Bronchial epithelial cell (primary cell): Measurements from ENCODE around the gene SORCS2. TPM values are rescaled to one million over a fixed set of nuclear protein-coding genes. Genes with fewer than 3 reads are reported as not detected.

Source experiments
- DNase-seq: peaks from one replicate; pipeline ENCODE4 v3.0.0-alpha.2; 2010; ENCODE audit warnings: low read depth
- FAIRE-seq: peaks from 2 replicates; lab custom pipeline; 2011; peaks lifted over from hg19 to GRCh38; lab: Jason Lieb, UNC
- H3K27me3 ChIP-seq: 2 replicates; pipeline ENCODE4 v1.5.1; 2011; ENCODE audit warnings: low read length; ENCODE audit not compliant: control insufficient read depth, insufficient read depth
- H3K36me3 ChIP-seq: 2 replicates; pipeline ENCODE4 v1.5.1; 2011; ENCODE audit warnings: low read length; ENCODE audit not compliant: control insufficient read depth, insufficient read depth
- H3K4me3 ChIP-seq: 2 replicates; pipeline ENCODE4 v1.5.1; 2011; ENCODE audit warnings: mild to moderate bottlenecking, low read depth, low read length, control low read depth
- total RNA-seq: library from RNA; depleted of rRNA; stranded (reverse); fragments of >200 nt; gene quantifications from 2 replicates; pipeline ENCODE4 v1.2.1, GENCODE V29; 2014
- TF ChIP-seq, protein P1 (sequence below): IDR thresholded peaks from 2 replicates; pipeline ENCODE4 v1.5.1; 2011; ENCODE audit warnings: mild to moderate bottlenecking, moderate library complexity, low read length, control low read depth, inconsistent platforms; ENCODE audit not compliant: insufficient read depth, severe bottlenecking

The SORCS2 gene
- total RNA-seq, 1 donor from 2014 or later, result under 0.01 TPM

DNA sequence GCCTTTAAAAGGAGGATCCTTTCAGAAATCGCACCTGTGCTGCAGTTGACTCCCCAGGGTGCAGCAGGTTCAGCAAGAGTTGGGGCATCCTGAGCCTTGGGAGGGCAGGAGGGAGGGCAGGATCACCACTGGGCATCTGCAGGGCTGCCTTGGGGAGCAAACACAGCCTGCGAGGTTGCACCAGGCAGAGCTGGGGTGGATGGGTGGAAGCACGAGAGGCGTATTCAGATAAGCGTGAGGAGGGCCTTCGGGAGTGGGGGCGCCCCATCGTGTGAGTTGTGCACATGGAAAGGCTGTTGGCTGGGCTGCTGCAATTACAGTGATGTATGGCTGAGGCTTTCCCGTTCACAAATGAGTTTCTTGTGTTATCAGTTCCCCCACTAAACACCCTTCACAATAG is 186.8 kb downstream of the SORCS2 start:
- Histone ChIP-seq H3K36me3 (no peaks in the 10 kb centered on the region), H3K27me3 (peaks cover 2% of the 10 kb centered on the region), H3K4me3 (no peak overlapping the region)
- TF ChIP-seq, protein P1, sequence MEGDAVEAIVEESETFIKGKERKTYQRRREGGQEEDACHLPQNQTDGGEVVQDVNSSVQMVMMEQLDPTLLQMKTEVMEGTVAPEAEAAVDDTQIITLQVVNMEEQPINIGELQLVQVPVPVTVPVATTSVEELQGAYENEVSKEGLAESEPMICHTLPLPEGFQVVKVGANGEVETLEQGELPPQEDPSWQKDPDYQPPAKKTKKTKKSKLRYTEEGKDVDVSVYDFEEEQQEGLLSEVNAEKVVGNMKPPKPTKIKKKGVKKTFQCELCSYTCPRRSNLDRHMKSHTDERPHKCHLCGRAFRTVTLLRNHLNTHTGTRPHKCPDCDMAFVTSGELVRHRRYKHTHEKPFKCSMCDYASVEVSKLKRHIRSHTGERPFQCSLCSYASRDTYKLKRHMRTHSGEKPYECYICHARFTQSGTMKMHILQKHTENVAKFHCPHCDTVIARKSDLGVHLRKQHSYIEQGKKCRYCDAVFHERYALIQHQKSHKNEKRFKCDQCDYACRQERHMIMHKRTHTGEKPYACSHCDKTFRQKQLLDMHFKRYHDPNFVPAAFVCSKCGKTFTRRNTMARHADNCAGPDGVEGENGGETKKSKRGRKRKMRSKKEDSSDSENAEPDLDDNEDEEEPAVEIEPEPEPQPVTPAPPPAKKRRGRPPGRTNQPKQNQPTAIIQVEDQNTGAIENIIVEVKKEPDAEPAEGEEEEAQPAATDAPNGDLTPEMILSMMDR, result no peak
- no peak for FAIRE-seq
- DNase-seq, result no peak

DNA sequence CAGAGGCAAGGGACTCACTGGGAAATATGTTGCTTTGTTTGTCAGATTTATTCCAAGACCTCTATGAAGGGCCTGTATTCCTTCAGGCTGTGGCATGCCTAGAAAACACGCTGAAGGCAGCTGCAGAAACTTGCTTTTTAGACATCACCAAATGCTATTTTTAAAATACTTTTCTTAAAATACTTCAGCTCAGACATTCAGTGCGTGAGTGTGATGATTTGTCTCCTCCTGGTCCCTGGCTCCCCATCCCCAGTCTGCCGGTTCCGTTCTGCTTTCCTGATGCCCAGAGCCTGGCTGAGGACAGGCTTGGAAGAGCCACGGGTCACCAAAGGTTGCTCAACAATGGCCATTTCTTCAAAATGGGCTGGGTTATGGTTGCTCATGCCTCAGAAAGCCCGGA is 187.4 kb downstream of the SORCS2 start:
- FAIRE-seq, result no peak
- H3K36me3 ChIP-seq, result no peaks in the 10 kb centered on the region
- H3K27me3 ChIP-seq, result peaks cover 2% of the 10 kb centered on the region
- H3K4me3 ChIP-seq, result no peak overlapping the region
- TF ChIP-seq, protein P1, result no peak
- DNase-seq, result no peak

DNA sequence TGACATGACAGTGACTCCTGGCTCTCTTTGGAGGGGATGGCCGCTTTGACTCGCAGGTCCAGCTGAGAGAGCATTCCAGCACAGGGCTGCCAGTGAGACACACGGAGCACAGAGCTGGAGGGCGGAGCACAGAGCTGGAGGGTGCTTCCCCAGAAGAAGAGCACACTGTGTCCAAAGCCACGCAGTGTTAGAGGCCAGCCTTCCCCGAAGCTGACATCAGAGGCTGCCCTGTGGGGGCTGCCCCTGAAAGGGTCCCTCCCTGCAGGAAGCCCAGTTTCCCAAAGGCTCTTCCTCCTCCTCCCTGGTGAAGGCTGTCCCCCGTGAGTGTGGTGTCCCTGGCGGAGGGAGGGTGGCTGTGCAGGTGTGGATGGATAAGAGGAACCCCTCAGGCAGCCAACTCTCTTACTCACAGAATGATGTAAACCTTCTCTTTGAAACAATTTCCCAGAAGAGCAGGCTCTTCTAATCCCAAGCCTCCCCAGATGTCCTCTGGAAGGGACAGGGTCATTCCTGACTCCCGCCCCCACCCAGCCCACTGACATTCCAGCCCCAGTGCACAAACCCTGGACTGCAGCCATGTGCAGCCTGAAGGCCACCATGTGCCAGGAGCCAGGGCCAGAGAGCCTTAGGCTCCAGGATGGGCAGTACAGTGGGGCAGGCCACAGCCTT is 189.0 kb downstream of the SORCS2 start:
- Histone ChIP-seq H3K36me3 (no peaks in the 10 kb centered on the region), H3K27me3 (peaks cover 2% of the 10 kb centered on the region), H3K4me3 (no peak overlapping the region)
- no peak for FAIRE-seq
- DNase-seq, result no peak
- TF ChIP-seq, protein P1, result no peak

DNA sequence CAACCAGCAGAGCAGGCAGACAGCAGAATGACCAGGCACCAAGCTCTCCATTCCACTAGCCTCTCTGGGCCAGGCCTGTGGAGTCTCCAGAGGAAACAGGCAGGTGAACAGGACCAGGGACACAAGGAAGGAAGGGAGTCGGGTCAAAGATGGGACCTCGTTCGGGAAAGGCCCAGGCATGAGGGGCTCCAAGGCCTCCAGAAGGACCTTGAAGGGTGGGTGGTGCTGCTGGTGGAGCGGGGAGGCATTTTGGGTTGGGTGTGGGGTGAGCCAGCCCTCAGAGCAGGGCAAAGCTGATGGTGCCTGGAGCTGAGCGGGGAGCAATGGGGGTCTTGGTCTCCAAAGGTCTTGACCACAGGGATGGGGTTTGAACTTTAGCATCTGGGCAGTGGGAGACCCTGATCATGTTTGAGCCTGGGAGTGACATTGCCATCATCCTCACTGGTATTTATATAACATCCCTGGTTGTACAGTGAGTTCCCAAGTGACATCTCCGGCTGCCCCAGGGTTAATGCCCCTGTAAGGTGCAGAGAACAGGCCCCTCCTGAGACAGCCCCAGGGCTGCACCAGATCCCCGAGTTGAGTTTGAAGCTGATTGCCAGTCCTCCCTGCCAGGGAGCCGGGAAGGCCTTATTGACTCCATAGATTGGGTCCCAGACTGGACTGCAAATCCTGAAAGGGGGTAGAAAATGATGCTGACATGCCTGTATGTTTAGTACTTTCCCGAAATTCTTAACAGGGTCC is 189.7 kb downstream of the SORCS2 start:
- no peak for FAIRE-seq
- no peak for DNase-seq
- Histone ChIP-seq H3K36me3 (no peaks in the 10 kb centered on the region), H3K27me3 (peaks cover 2% of the 10 kb centered on the region), H3K4me3 (no peak overlapping the region)
- TF ChIP-seq, protein P1, result no peak

DNA sequence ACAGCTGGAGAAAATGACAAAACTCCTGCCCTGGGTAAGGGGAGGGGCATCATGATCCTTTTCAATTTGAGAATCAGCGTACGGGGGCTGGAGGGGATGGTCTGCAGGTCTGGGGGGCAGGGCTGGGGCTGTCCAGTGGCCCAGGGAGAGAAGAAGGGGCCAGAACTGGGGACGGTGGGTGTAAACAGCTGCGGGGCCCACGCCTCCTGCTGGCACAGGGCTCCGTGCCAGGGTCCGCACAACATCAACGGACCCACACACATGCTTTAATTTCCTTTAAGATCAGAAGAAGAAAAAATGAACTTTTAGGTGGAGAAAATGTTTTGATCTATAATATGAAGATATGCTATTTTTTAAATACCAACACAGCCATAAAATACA is 190.3 kb downstream of the SORCS2 start:
- H3K27me3 ChIP-seq, result no peaks in the 10 kb centered on the region
- H3K36me3 ChIP-seq, result no peaks in the 10 kb centered on the region
- DNase-seq (no peak), FAIRE-seq (no peak)
- TF ChIP-seq, protein P1, result no peak
- no peak overlapping the region for H3K4me3 ChIP-seq
